ENCODE data around the gene RINL.

Gene RINL

DNA sequence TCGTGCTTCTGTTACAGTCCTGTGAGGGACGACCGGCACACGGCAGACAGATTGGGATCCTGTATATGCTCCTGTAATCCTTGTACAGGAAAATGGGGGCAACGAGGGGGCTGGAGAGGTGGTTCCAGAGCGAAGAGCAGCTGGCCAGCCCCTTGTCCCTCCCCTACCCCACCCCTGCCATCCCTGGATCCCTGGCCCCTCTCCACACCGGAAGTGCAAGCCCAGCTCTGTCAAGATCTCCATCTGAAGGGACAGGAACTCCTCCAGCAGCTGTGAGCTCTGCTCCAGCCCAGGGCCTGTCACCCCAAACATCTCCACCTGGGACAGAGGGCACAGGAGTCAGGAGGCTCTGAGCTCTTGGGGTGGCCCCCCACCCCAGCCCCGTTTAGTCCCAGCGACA is 39.4 kb upstream of the RINL start:
- no peaks in the 10 kb centered on the region for H3K4me1 ChIP-seq (ENCODE audit: control insufficient read depth, insufficient read depth, low read length, poor library complexity, severe bottlenecking)
- H3K27ac ChIP-seq (ENCODE audit: insufficient read depth, low read length, poor library complexity, severe bottlenecking), result no peak overlapping the region
- no peaks in the 10 kb centered on the region for H3K9me3 ChIP-seq (ENCODE audit: control insufficient read depth, low read length)
- no peak for DNase-seq
- no peaks in the 10 kb centered on the region for H3K36me3 ChIP-seq (ENCODE audit: control insufficient read depth, insufficient read depth, low read length)
- no peak overlapping the region for H3K4me3 ChIP-seq (ENCODE audit: insufficient read depth, low read depth, low read length, poor library complexity, severe bottlenecking)
- no peaks in the 10 kb centered on the region for H3K27me3 ChIP-seq (replicated peaks; ENCODE audit: control insufficient read depth, insufficient read depth, low read length, poor library complexity, severe bottlenecking)

DNA sequence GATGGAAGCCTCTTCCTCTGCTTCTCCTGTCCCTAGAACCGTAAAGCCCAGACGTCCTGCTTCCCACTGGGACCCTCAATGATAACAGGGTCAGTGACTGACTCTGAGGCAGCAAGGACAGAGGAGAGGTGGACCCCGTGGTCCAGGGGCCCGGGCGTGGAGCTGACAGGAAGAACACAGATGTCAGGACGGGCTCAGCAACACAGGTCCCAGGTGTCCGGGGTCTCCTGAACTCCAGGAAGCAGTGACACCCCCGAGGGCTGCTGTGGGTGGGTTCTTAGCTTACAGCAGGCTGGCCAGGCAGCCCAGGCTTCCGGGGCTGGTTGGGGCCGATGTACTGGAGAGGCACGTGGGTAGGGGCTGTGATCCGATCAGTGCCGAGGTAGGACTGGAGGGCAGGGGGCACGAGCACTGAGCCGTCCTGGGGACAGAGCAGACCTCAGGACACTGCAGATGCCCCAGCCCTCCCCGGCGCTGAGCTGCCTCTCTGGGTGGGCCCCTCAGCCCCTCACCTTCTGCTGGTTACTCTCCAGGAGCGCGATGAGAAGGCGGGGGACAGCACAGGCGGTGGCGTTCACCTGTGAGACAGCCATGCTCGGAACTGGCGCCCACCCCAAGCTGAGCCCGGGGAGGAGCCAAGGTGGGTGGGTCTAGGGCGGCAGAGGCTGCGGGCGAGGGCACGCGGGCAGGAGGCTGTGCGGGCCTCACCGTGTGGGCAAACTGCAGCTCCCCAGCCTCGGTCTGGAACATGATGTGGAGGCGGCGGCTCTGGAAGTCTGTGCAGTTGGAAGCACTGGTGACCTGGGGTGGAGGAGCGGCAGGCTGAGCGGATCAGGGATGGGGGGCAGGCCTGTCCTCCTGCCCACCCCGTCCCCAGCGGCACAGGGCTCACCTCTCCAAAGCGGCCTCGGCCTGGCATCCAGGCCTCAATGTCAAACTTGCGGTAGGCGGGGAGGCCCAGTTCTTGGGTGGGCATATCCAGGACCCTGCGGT is 37.5 kb upstream of the RINL start:
- Histone ChIP-seq H3K27me3 (replicated peaks; ENCODE audit: control insufficient read depth, insufficient read depth, low read length, poor library complexity, severe bottlenecking) (no peaks in the 10 kb centered on the region), H3K4me3 (ENCODE audit: insufficient read depth, low read depth, low read length, poor library complexity, severe bottlenecking) (no peak overlapping the region), H3K36me3 (ENCODE audit: control insufficient read depth, insufficient read depth, low read length) (no peaks in the 10 kb centered on the region), H3K27ac (ENCODE audit: insufficient read depth, low read length, poor library complexity, severe bottlenecking) (no peak overlapping the region), H3K9me3 (ENCODE audit: control insufficient read depth, low read length) (no peaks in the 10 kb centered on the region), H3K4me1 (ENCODE audit: control insufficient read depth, insufficient read depth, low read length, poor library complexity, severe bottlenecking) (no peaks in the 10 kb centered on the region)
- DNase-seq, result no peak

DNA sequence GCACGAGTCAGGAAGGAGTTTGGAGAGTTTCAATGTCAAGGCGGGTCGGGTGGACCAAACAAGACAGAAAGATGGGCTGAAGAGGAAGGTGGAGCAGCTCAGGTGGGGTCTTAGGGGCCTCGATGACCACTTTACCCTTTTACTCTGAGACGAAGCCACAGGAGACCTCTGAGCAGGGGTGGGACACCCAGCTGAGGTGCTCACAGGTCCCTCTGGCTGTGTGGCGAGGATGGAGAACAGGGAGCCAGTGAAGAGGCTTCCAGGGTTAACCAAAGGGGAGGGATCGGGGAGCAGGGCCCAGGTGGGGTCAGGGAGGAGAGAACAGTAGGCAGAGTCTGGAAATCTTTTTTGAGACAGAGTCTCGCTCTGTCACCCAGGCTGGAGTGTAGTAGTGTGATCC is 35.9 kb upstream of the RINL start:
- H3K27ac ChIP-seq (ENCODE audit: insufficient read depth, low read length, poor library complexity, severe bottlenecking), result no peak overlapping the region
- H3K4me1 ChIP-seq (ENCODE audit: control insufficient read depth, insufficient read depth, low read length, poor library complexity, severe bottlenecking), result no peaks in the 10 kb centered on the region
- no peak overlapping the region for H3K4me3 ChIP-seq (ENCODE audit: insufficient read depth, low read depth, low read length, poor library complexity, severe bottlenecking)
- DNase-seq, result no peak
- no peaks in the 10 kb centered on the region for H3K36me3 ChIP-seq (ENCODE audit: control insufficient read depth, insufficient read depth, low read length)
- H3K9me3 ChIP-seq (ENCODE audit: control insufficient read depth, low read length), result no peaks in the 10 kb centered on the region
- no peaks in the 10 kb centered on the region for H3K27me3 ChIP-seq (replicated peaks; ENCODE audit: control insufficient read depth, insufficient read depth, low read length, poor library complexity, severe bottlenecking)

DNA sequence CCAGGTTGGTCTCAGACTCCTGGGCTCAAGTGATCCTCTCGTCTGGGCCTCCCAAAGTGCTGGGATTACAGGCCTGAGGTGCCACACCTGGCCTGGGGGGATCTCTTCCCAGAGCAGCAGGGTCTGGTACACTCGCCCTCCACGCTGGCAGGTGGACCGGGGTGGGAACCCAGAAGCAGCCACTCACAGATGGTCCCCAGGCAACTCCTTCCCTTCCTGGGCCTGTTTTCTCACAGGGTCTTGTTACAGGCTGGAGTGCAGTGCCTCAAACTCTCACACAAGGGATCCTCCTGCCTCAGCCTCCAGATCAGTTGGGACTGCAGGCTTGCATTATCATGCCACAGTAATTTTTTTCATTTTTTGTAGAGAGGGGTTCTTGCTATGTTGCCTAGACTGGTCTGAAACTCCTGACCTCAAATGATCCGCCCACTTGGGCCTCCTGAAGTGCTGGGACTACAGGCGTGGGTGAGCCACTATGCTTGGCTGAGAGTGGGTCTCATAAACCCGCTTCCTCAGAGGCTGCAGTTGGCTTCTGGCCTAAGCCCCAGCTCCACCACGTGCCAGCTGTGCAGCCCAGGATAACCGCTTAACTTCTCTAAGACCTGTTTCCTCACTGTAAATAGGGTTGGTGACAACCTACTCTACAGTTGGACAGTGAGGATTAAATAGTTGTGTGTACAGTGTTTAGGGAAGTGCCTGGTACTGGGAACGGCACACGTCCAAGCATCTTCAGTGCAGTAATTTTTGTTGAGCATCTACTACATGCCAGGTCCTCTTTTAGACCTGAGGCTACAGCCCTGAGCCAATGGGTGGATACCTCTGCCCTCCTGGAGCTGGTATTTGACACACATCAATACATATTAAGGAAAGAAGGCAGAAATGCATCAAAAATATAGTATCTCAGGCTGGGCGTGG is 34.8 kb upstream of the RINL start:
- DNase-seq, result no peak
- Histone ChIP-seq H3K4me1 (ENCODE audit: control insufficient read depth, insufficient read depth, low read length, poor library complexity, severe bottlenecking) (no peaks in the 10 kb centered on the region), H3K27ac (ENCODE audit: insufficient read depth, low read length, poor library complexity, severe bottlenecking) (no peak overlapping the region), H3K36me3 (ENCODE audit: control insufficient read depth, insufficient read depth, low read length) (peaks cover 2% of the 10 kb centered on the region), H3K27me3 (replicated peaks; ENCODE audit: control insufficient read depth, insufficient read depth, low read length, poor library complexity, severe bottlenecking) (no peaks in the 10 kb centered on the region), H3K4me3 (ENCODE audit: insufficient read depth, low read depth, low read length, poor library complexity, severe bottlenecking) (no peak overlapping the region), H3K9me3 (ENCODE audit: control insufficient read depth, low read length) (no peaks in the 10 kb centered on the region)

DNA sequence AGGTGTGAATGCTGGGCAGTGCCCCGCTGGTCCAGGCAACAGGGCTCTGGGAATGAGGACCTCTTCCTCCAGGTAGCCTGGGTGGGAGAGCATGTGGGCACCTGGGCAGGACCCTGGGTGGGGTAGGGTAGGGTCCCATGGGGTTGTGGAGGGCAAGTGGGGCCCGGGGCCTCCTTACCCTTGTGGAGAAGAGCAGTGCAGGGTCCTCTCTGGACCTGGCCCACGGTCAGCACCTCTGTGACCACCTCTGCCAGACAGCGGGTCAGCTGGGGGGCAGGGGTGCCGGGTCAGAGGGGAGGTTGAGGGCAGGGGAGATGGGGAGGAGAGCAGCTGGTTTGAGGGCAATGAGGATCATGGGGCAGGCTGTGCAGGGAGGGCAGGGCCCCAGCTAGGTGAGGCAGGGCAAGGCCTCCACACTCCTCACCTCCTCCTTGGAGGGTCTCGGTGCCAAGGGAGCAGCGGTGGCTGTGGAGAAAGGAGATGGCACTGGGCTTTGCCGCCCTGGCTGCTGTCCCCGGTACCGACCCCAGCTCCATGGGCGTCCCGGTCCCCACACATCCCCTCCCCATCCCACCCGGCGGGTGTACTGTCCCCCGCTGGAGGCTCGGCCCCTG is 33.4 kb upstream of the RINL start:
- Histone ChIP-seq H3K9me3 (ENCODE audit: control insufficient read depth, low read length) (no peaks in the 10 kb centered on the region), H3K36me3 (ENCODE audit: control insufficient read depth, insufficient read depth, low read length) (peaks cover 14% of the 10 kb centered on the region), H3K4me3 (ENCODE audit: insufficient read depth, low read depth, low read length, poor library complexity, severe bottlenecking) (no peak overlapping the region), H3K4me1 (ENCODE audit: control insufficient read depth, insufficient read depth, low read length, poor library complexity, severe bottlenecking) (no peaks in the 10 kb centered on the region), H3K27ac (ENCODE audit: insufficient read depth, low read length, poor library complexity, severe bottlenecking) (no peak overlapping the region), H3K27me3 (replicated peaks; ENCODE audit: control insufficient read depth, insufficient read depth, low read length, poor library complexity, severe bottlenecking) (no peaks in the 10 kb centered on the region)
- no peak for DNase-seq

DNA sequence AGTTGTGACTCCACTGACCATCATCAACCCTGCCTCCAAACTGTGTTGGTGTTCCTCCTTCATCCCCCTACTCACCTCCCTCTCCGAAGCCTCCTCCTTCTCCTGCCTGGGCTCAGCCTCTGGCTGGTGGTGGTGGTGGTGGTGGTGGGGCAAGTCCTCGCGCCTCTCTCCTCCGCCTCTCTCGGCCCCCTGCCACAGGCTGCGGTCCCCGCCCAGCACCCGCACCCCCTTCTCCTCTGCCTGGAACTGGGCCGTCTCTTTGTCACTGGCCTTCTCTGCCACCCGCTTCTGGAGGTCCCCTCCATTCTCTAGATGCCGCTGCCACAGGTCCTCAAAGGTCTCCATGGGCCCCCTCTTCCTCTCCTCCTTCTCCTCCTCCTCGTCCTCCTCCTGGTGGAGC is 32.4 kb upstream of the RINL start:
- Histone ChIP-seq H3K4me1 (ENCODE audit: control insufficient read depth, insufficient read depth, low read length, poor library complexity, severe bottlenecking) (no peaks in the 10 kb centered on the region), H3K27me3 (replicated peaks; ENCODE audit: control insufficient read depth, insufficient read depth, low read length, poor library complexity, severe bottlenecking) (no peaks in the 10 kb centered on the region), H3K36me3 (ENCODE audit: control insufficient read depth, insufficient read depth, low read length) (peaks cover 20% of the 10 kb centered on the region), H3K9me3 (ENCODE audit: control insufficient read depth, low read length) (no peaks in the 10 kb centered on the region), H3K27ac (ENCODE audit: insufficient read depth, low read length, poor library complexity, severe bottlenecking) (no peak overlapping the region), H3K4me3 (ENCODE audit: insufficient read depth, low read depth, low read length, poor library complexity, severe bottlenecking) (no peak overlapping the region)
- DNase-seq, result no peak

DNA sequence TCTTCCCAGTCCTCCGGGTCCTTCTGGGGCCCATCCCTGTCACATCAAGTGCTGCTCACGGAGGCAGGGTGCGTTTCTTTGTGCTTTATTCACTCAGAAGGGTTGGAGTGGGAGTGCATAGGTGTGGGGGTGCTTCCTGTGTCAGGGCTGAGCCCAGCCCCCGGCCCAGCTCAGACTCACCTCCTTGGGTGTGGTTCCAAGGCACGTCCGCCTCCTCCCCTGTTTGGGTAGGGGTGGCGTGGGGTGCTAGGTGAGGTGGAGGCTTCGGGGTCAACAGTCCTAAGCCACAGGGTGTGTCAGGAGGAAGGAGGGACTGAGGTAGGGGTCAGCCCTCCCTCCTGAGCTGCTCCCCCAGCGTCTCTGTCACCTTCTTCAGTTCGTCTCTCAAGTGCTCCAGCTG is 30.8 kb upstream of the RINL start:
- DNase-seq, result no peak
- Histone ChIP-seq H3K27me3 (replicated peaks; ENCODE audit: control insufficient read depth, insufficient read depth, low read length, poor library complexity, severe bottlenecking) (no peaks in the 10 kb centered on the region), H3K36me3 (ENCODE audit: control insufficient read depth, insufficient read depth, low read length) (peaks cover 32% of the 10 kb centered on the region), H3K27ac (ENCODE audit: insufficient read depth, low read length, poor library complexity, severe bottlenecking) (no peak overlapping the region), H3K9me3 (ENCODE audit: control insufficient read depth, low read length) (no peaks in the 10 kb centered on the region), H3K4me3 (ENCODE audit: insufficient read depth, low read depth, low read length, poor library complexity, severe bottlenecking) (no peak overlapping the region), H3K4me1 (ENCODE audit: control insufficient read depth, insufficient read depth, low read length, poor library complexity, severe bottlenecking) (no peaks in the 10 kb centered on the region)

DNA sequence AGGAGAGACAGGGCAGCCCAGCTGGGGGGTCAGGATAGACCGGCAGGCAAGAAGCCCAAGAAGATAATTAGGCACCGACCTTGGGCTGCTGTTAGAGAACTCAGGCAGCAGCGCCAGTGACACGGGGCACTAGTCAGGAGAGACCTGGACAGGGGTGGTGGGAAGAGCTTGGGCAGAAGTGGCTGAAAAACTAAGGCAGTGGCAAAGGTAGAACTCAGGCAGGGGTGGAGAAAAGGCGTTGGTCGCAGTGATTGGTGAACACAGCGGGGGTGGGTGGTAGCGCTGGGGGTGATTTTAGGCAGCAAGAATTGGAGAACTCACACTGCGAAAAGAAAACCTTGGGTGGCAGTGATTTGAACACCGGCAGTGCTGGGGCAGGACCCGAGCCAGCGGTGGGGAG is 29.6 kb upstream of the RINL start:
- H3K4me3 ChIP-seq (ENCODE audit: insufficient read depth, low read depth, low read length, poor library complexity, severe bottlenecking), result no peak overlapping the region
- H3K27me3 ChIP-seq (replicated peaks; ENCODE audit: control insufficient read depth, insufficient read depth, low read length, poor library complexity, severe bottlenecking), result no peaks in the 10 kb centered on the region
- no peak overlapping the region for H3K27ac ChIP-seq (ENCODE audit: insufficient read depth, low read length, poor library complexity, severe bottlenecking)
- H3K9me3 ChIP-seq (ENCODE audit: control insufficient read depth, low read length), result no peaks in the 10 kb centered on the region
- no peak for DNase-seq
- H3K4me1 ChIP-seq (ENCODE audit: control insufficient read depth, insufficient read depth, low read length, poor library complexity, severe bottlenecking), result no peaks in the 10 kb centered on the region
- peaks cover 32% of the 10 kb centered on the region for H3K36me3 ChIP-seq (ENCODE audit: control insufficient read depth, insufficient read depth, low read length)

DNA sequence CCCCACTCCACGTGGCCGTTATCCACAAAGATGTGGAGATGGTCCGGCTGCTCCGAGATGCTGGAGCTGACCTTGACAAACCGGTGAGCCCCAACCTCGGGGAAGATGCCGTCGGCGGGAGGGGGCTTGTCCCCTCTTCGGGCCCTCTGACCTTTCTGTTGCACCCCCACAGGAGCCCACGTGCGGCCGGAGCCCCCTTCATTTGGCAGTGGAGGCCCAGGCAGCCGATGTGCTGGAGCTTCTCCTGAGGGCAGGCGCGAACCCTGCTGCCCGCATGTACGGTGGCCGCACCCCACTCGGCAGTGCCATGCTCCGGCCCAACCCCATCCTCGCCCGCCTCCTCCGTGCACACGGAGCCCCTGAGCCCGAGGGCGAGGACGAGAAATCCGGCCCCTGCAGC is 29.2 kb upstream of the RINL start:
- no peaks in the 10 kb centered on the region for H3K27me3 ChIP-seq (replicated peaks; ENCODE audit: control insufficient read depth, insufficient read depth, low read length, poor library complexity, severe bottlenecking)

More for the DNA sequence above, 29.2 kb upstream of the RINL start:
- no peak overlapping the region for H3K4me3 ChIP-seq (ENCODE audit: insufficient read depth, low read depth, low read length, poor library complexity, severe bottlenecking)
- H3K4me1 ChIP-seq (ENCODE audit: control insufficient read depth, insufficient read depth, low read length, poor library complexity, severe bottlenecking), result no peaks in the 10 kb centered on the region
- DNase-seq, result no peak
- no peak overlapping the region for H3K27ac ChIP-seq (ENCODE audit: insufficient read depth, low read length, poor library complexity, severe bottlenecking)
- H3K9me3 ChIP-seq (ENCODE audit: control insufficient read depth, low read length), result no peaks in the 10 kb centered on the region
- peaks cover 32% of the 10 kb centered on the region for H3K36me3 ChIP-seq (ENCODE audit: control insufficient read depth, insufficient read depth, low read length)

All from effector memory CD4-positive, alpha-beta T cell (primary cell).